ENCODE measurements around the gene ACOT13. TPM values are rescaled to one million over a fixed set of nuclear protein-coding genes. Genes with fewer than 3 reads are reported as not detected.

The ACOT13 gene
- polyA plus RNA-seq, result 10 to 100 TPM in 1 of 2 donors, 1 to 10 TPM in 1; 8.7 to 21.8 TPM

GRCh38 chr6:24666641-24667377 lies at the start of gene ACOT13, which contains the start of gene TDP2:
Gene ACOT13 (plus strand): TSS chr6:24667077. CDS start chr6:24667264, 187 bp downstream.
Gene TDP2 (minus strand): TSS chr6:24666899. CDS start chr6:24666862, 37 bp downstream.
- WGBS, 2 donors, result 0 to 1% methylated on average over 62 of the region's 62 CpGs
- Histone ChIP-seq H3K9me3 (ENCODE audit: control insufficient read depth in 2 of 2, insufficient read depth in 1 of 2, low read depth in 1 of 2, low read length in 1 of 2) (no peaks in the 10 kb centered on the region), H3K4me3 (ENCODE audit: low read depth in 1 of 2, low read length in 2 of 2) (peak within 1 kb of the TSS; percentile 87 to 89), H3K4me1 (ENCODE audit: control insufficient read depth in 2 of 2, insufficient read depth in 2 of 2, low read length in 1 of 2) (peaks cover 0 to 3% of the 10 kb centered on the region in 2 donors), H3K36me3 (ENCODE audit: control insufficient read depth in 2 of 2, insufficient read depth in 2 of 2, low read length in 1 of 2) (no peaks in the 10 kb centered on the region), H3K27me3 (ENCODE audit: control insufficient read depth in 1 of 2, insufficient read depth in 2 of 2, low read length in 2 of 2) (no peaks in the 10 kb centered on the region), H3K27ac (ENCODE audit: low read depth in 2 of 2, low read length in 1 of 2) (peak within 1 kb of the TSS; percentile 86 to 95)

GRCh38 chr6:24619661-24620060 lies 47.2 kb upstream of the ACOT13 start:
- no peaks in the 10 kb centered on the region for H3K4me1 ChIP-seq (ENCODE audit: control insufficient read depth in 2 of 2, insufficient read depth in 2 of 2, low read length in 1 of 2)
- no peaks in the 10 kb centered on the region for H3K27me3 ChIP-seq (ENCODE audit: control insufficient read depth in 1 of 2, insufficient read depth in 2 of 2, low read length in 2 of 2)
- no peaks in the 10 kb centered on the region for H3K9me3 ChIP-seq (ENCODE audit: control insufficient read depth in 2 of 2, insufficient read depth in 1 of 2, low read depth in 1 of 2, low read length in 1 of 2)
- WGBS, 2 donors, result 92 to 94% methylated on average over 5 of the region's 5 CpGs
- H3K4me3 ChIP-seq (ENCODE audit: low read depth in 1 of 2, low read length in 2 of 2), result no peak overlapping the region
- H3K27ac ChIP-seq (ENCODE audit: low read depth in 2 of 2, low read length in 1 of 2), result no peak overlapping the region
- no peaks in the 10 kb centered on the region for H3K36me3 ChIP-seq (ENCODE audit: control insufficient read depth in 2 of 2, insufficient read depth in 2 of 2, low read length in 1 of 2)

- no peaks in the 10 kb centered on the region for H3K36me3 ChIP-seq (ENCODE audit: control insufficient read depth in 2 of 2, insufficient read depth in 2 of 2, low read length in 1 of 2)
- no peak overlapping the region for H3K27ac ChIP-seq (ENCODE audit: low read depth in 2 of 2, low read length in 1 of 2)
- WGBS, 2 donors, result 90 to 91% methylated on average over 3 of the region's 3 CpGs
- no peaks in the 10 kb centered on the region for H3K9me3 ChIP-seq (ENCODE audit: control insufficient read depth in 2 of 2, insufficient read depth in 1 of 2, low read depth in 1 of 2, low read length in 1 of 2)
- H3K27me3 ChIP-seq (ENCODE audit: control insufficient read depth in 1 of 2, insufficient read depth in 2 of 2, low read length in 2 of 2), result no peaks in the 10 kb centered on the region
- H3K4me1 ChIP-seq (ENCODE audit: control insufficient read depth in 2 of 2, insufficient read depth in 2 of 2, low read length in 1 of 2), result no peaks in the 10 kb centered on the region
- H3K4me3 ChIP-seq (ENCODE audit: low read depth in 1 of 2, low read length in 2 of 2), result no peak overlapping the region
These were observed 46.2 kb upstream of the ACOT13 start for GRCh38 chr6:24620637-24621036.

- no peak overlapping the region for H3K27ac ChIP-seq (ENCODE audit: low read depth in 2 of 2, low read length in 1 of 2)
- H3K27me3 ChIP-seq (ENCODE audit: control insufficient read depth in 1 of 2, insufficient read depth in 2 of 2, low read length in 2 of 2), result no peaks in the 10 kb centered on the region
- H3K36me3 ChIP-seq (ENCODE audit: control insufficient read depth in 2 of 2, insufficient read depth in 2 of 2, low read length in 1 of 2), result no peaks in the 10 kb centered on the region
- no peaks in the 10 kb centered on the region for H3K9me3 ChIP-seq (ENCODE audit: control insufficient read depth in 2 of 2, insufficient read depth in 1 of 2, low read depth in 1 of 2, low read length in 1 of 2)
- H3K4me3 ChIP-seq (ENCODE audit: low read depth in 1 of 2, low read length in 2 of 2), result no peak overlapping the region
- no peaks in the 10 kb centered on the region for H3K4me1 ChIP-seq (ENCODE audit: control insufficient read depth in 2 of 2, insufficient read depth in 2 of 2, low read length in 1 of 2)
- WGBS, 2 donors, result 72 to 77% methylated on average over 7 of the region's 7 CpGs
These were observed 45.1 kb upstream of the ACOT13 start for GRCh38 chr6:24621626-24622289.

GRCh38 chr6:24630856-24631505 lies 35.9 kb upstream of the ACOT13 start:
- no peaks in the 10 kb centered on the region for H3K27me3 ChIP-seq (ENCODE audit: control insufficient read depth in 1 of 2, insufficient read depth in 2 of 2, low read length in 2 of 2)
- 74 to 76% methylated on average over 5 of the region's 5 CpGs for WGBS, 2 donors
- H3K27ac ChIP-seq (ENCODE audit: low read depth in 2 of 2, low read length in 1 of 2), result no peak overlapping the region
- no peaks in the 10 kb centered on the region for H3K36me3 ChIP-seq (ENCODE audit: control insufficient read depth in 2 of 2, insufficient read depth in 2 of 2, low read length in 1 of 2)
- peaks cover 0 to 2% of the 10 kb centered on the region in 2 donors for H3K9me3 ChIP-seq (ENCODE audit: control insufficient read depth in 2 of 2, insufficient read depth in 1 of 2, low read depth in 1 of 2, low read length in 1 of 2)
- H3K4me1 ChIP-seq (ENCODE audit: control insufficient read depth in 2 of 2, insufficient read depth in 2 of 2, low read length in 1 of 2), result no peaks in the 10 kb centered on the region
- no peak overlapping the region for H3K4me3 ChIP-seq (ENCODE audit: low read depth in 1 of 2, low read length in 2 of 2)

GRCh38 chr6:24631671-24632070 lies 35.2 kb upstream of the ACOT13 start:
- Histone ChIP-seq H3K27ac (ENCODE audit: low read depth in 2 of 2, low read length in 1 of 2) (no peak overlapping the region), H3K36me3 (ENCODE audit: control insufficient read depth in 2 of 2, insufficient read depth in 2 of 2, low read length in 1 of 2) (no peaks in the 10 kb centered on the region), H3K9me3 (ENCODE audit: control insufficient read depth in 2 of 2, insufficient read depth in 1 of 2, low read depth in 1 of 2, low read length in 1 of 2) (peaks cover 0 to 2% of the 10 kb centered on the region in 2 donors), H3K4me3 (ENCODE audit: low read depth in 1 of 2, low read length in 2 of 2) (no peak overlapping the region), H3K27me3 (ENCODE audit: control insufficient read depth in 1 of 2, insufficient read depth in 2 of 2, low read length in 2 of 2) (no peaks in the 10 kb centered on the region), H3K4me1 (ENCODE audit: control insufficient read depth in 2 of 2, insufficient read depth in 2 of 2, low read length in 1 of 2) (no peaks in the 10 kb centered on the region)
- 51 to 66% methylated on average over 5 of the region's 5 CpGs for WGBS, 2 donors

GRCh38 chr6:24632573-24632972 lies 34.3 kb upstream of the ACOT13 start:
- Histone ChIP-seq H3K9me3 (ENCODE audit: control insufficient read depth in 2 of 2, insufficient read depth in 1 of 2, low read depth in 1 of 2, low read length in 1 of 2) (peaks cover 0 to 2% of the 10 kb centered on the region in 2 donors), H3K36me3 (ENCODE audit: control insufficient read depth in 2 of 2, insufficient read depth in 2 of 2, low read length in 1 of 2) (no peaks in the 10 kb centered on the region), H3K4me1 (ENCODE audit: control insufficient read depth in 2 of 2, insufficient read depth in 2 of 2, low read length in 1 of 2) (no peaks in the 10 kb centered on the region), H3K4me3 (ENCODE audit: low read depth in 1 of 2, low read length in 2 of 2) (no peak overlapping the region), H3K27me3 (ENCODE audit: control insufficient read depth in 1 of 2, insufficient read depth in 2 of 2, low read length in 2 of 2) (no peaks in the 10 kb centered on the region), H3K27ac (ENCODE audit: low read depth in 2 of 2, low read length in 1 of 2) (no peak overlapping the region)
- WGBS, 2 donors, result 31 to 35% methylated on average over 1 of the region's 1 CpG

GRCh38 chr6:24636681-24637080 lies 30.2 kb upstream of the ACOT13 start:
- no peaks in the 10 kb centered on the region for H3K4me1 ChIP-seq (ENCODE audit: control insufficient read depth in 2 of 2, insufficient read depth in 2 of 2, low read length in 1 of 2)
- H3K9me3 ChIP-seq (ENCODE audit: control insufficient read depth in 2 of 2, insufficient read depth in 1 of 2, low read depth in 1 of 2, low read length in 1 of 2), result peaks cover 0 to 2% of the 10 kb centered on the region in 2 donors
- no peaks in the 10 kb centered on the region for H3K36me3 ChIP-seq (ENCODE audit: control insufficient read depth in 2 of 2, insufficient read depth in 2 of 2, low read length in 1 of 2)
- H3K4me3 ChIP-seq (ENCODE audit: low read depth in 1 of 2, low read length in 2 of 2), result no peak overlapping the region
- no peaks in the 10 kb centered on the region for H3K27me3 ChIP-seq (ENCODE audit: control insufficient read depth in 1 of 2, insufficient read depth in 2 of 2, low read length in 2 of 2)
- H3K27ac ChIP-seq (ENCODE audit: low read depth in 2 of 2, low read length in 1 of 2), result no peak overlapping the region

GRCh38 chr6:24640166-24640565 lies 26.7 kb upstream of the ACOT13 start:
- Histone ChIP-seq H3K27ac (ENCODE audit: low read depth in 2 of 2, low read length in 1 of 2) (no peak overlapping the region), H3K36me3 (ENCODE audit: control insufficient read depth in 2 of 2, insufficient read depth in 2 of 2, low read length in 1 of 2) (no peaks in the 10 kb centered on the region), H3K27me3 (ENCODE audit: control insufficient read depth in 1 of 2, insufficient read depth in 2 of 2, low read length in 2 of 2) (no peaks in the 10 kb centered on the region), H3K4me3 (ENCODE audit: low read depth in 1 of 2, low read length in 2 of 2) (no peak overlapping the region), H3K4me1 (ENCODE audit: control insufficient read depth in 2 of 2, insufficient read depth in 2 of 2, low read length in 1 of 2) (no peaks in the 10 kb centered on the region), H3K9me3 (ENCODE audit: control insufficient read depth in 2 of 2, insufficient read depth in 1 of 2, low read depth in 1 of 2, low read length in 1 of 2) (peaks cover 0 to 2% of the 10 kb centered on the region in 2 donors)
- WGBS, 2 donors, result 98 to 100% methylated on average over 1 of the region's 1 CpG
